ENCODE measurements around the gene F10. TPM values are rescaled to one million over a fixed set of nuclear protein-coding genes. Genes with fewer than 3 reads are reported as not detected.

The F10 gene
- total RNA-seq (2014; rRNA removed; shearing (Covaris generic)) (not detected in 2 replicates), total RNA-seq (2022) (not detected in 2 replicates), Bru-seq, nascent RNA (not detected), BruChase-seq, experiment 1, labeled RNA remaining after a 6-hour chase (not detected), BruChase-seq, experiment 2, labeled RNA remaining after a 2-hour chase (percentile 5 among the genes with signal in this experiment)
- long read RNA-seq = 0 reads

DNA sequence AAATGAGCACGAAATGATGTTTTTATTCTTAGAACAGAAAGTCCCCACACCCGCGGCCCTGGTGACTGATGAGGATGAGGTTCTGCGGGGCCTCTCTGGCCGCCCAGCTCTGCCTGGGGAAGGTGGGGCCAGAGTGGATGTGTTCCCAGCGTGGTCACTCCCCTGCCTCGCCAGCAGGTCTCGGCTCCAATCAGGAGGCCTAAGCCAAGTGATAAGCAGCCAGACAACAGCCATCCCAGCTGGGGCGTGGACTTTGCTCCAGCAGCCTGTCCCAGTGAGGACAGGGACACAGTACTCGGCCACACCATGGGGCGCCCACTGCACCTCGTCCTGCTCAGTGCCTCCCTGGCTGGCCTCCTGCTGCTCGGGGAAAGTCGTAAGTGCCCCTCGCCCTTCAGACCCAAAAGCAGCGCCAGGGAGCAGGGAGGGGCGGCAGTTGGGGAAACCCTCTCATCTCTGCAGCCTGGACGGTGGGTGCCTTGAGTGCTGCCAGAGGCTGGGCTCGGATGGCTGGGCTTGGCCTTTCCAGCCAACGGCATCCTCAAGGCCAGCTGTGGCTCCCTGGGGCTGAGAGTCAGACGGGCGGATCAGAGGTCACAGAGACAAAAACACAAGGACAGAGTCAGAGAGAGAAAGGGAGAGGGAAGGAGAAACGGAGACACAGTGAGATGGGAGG, at the start of gene F10:
Gene F10, plus strand, starts transcription at position 250 of the 676 bp plus-strand sequence. Its CDS starts 57 bp downstream, at position 307.
- no peak within 1 kb of the TSS for H3K4me2 ChIP-seq (ENCODE audit: low read length)
- no peak within 1 kb of the TSS for H2AFZ ChIP-seq (ENCODE audit: low read length)

DNA sequence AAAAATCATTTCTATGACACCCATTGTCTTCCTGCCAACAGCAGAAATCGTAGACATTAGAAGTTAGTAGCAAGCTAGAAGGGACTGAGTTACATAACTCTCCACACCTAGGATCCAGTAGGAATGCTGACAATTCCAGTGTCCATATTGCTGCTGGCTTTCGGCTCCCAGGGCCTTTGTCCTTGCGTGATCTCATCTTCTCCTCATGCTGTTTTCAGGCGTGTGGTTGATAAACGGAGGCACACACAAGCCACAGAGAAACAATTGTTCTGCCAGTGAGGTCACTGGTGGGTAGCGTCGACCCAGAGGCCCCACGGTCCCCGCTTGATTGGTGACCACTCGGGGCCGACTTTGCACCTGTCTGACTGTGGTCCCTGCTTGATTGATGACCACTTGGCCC, 48.7 kb upstream of the F10 start:
- BruUV-seq (replicated peaks) = no TSS peak
- no peaks in the 10 kb centered on the region for H4K20me1 ChIP-seq (ENCODE audit: insufficient read depth, low read length)

More for the DNA sequence above, at the start of gene F10:
- H3K4me3 ChIP-seq (ENCODE audit: low read depth, low read length, poor library complexity, severe bottlenecking) = no peak within 1 kb of the TSS
- no TSS peak for BruUV-seq (replicated peaks)
- intact Hi-C loops (cut with micrococcal nuclease; ENCODE audit: unreplicated experiment) = no loop called here
- no peaks in the 10 kb centered on the region for H3K4me1 ChIP-seq (ENCODE audit: insufficient read depth, low read length, poor library complexity, severe bottlenecking)
- DNase-seq (ENCODE audit: low spot score) = no peak
- H3K9me3 ChIP-seq (ENCODE audit: low read length) = no peaks in the 10 kb centered on the region
- H3K79me2 ChIP-seq (ENCODE audit: insufficient read depth, low read depth, low read length) = no peaks in the 10 kb centered on the region
- POLR2A ChIA-PET = no interaction called here
- no peak for TF ChIP-seq EZH2phosphoT487 (IDR thresholded peaks at IDR 0.05; ENCODE audit: borderline replicate concordance, low read depth, low read length)
- TF ChIP-seq, protein P1, sequence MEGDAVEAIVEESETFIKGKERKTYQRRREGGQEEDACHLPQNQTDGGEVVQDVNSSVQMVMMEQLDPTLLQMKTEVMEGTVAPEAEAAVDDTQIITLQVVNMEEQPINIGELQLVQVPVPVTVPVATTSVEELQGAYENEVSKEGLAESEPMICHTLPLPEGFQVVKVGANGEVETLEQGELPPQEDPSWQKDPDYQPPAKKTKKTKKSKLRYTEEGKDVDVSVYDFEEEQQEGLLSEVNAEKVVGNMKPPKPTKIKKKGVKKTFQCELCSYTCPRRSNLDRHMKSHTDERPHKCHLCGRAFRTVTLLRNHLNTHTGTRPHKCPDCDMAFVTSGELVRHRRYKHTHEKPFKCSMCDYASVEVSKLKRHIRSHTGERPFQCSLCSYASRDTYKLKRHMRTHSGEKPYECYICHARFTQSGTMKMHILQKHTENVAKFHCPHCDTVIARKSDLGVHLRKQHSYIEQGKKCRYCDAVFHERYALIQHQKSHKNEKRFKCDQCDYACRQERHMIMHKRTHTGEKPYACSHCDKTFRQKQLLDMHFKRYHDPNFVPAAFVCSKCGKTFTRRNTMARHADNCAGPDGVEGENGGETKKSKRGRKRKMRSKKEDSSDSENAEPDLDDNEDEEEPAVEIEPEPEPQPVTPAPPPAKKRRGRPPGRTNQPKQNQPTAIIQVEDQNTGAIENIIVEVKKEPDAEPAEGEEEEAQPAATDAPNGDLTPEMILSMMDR (conservative IDR thresholded peaks at IDR 0.05; ENCODE audit: low read length) = no peak
- no peaks in the 10 kb centered on the region for H3K9me2 ChIP-seq (ENCODE audit: insufficient read depth, low read length)
- CTCF ChIA-PET (ENCODE audit: unreplicated experiment) = no interaction called here
- H3K36me3 ChIP-seq (ENCODE audit: insufficient read depth, low read length) = no peaks in the 10 kb centered on the region
- no peak within 1 kb of the TSS for H3K27ac ChIP-seq (ENCODE audit: low read depth, low read length, poor library complexity, severe bottlenecking)
- H4K20me1 ChIP-seq (ENCODE audit: insufficient read depth, low read length) = no peaks in the 10 kb centered on the region

More for the DNA sequence above, 48.7 kb upstream of the F10 start:
- POLR2A ChIA-PET = no interaction called here
- no peak for DNase-seq (ENCODE audit: low spot score)
- TF ChIP-seq EZH2phosphoT487 (IDR thresholded peaks at IDR 0.05; ENCODE audit: borderline replicate concordance, low read depth, low read length) = no peak
- TF ChIP-seq, protein P1 (conservative IDR thresholded peaks at IDR 0.05; ENCODE audit: low read length) = no peak
- Histone ChIP-seq H3K9me2 (ENCODE audit: insufficient read depth, low read length) (no peaks in the 10 kb centered on the region), H3K27ac (ENCODE audit: low read depth, low read length, poor library complexity, severe bottlenecking) (no peak overlapping the region), H3K79me2 (ENCODE audit: insufficient read depth, low read depth, low read length) (no peaks in the 10 kb centered on the region), H3K36me3 (ENCODE audit: insufficient read depth, low read length) (no peaks in the 10 kb centered on the region), H3K4me2 (ENCODE audit: low read length) (no peak overlapping the region), H3K4me1 (ENCODE audit: insufficient read depth, low read length, poor library complexity, severe bottlenecking) (no peaks in the 10 kb centered on the region), H2AFZ (ENCODE audit: low read length) (no peak overlapping the region), H3K4me3 (ENCODE audit: low read depth, low read length, poor library complexity, severe bottlenecking) (no peak overlapping the region), H3K9me3 (ENCODE audit: low read length) (no peaks in the 10 kb centered on the region)
- intact Hi-C loops (cut with micrococcal nuclease; ENCODE audit: unreplicated experiment) = no loop called here
- CTCF ChIA-PET (ENCODE audit: unreplicated experiment) = no interaction called here

All from OCI-LY7 (cell line).